GM21447 (cell line): ENCODE measurements around the gene CXCL9.
"Not testable (repeated sequence)": the region's sequence is repeated elsewhere in the genome, so short reads cannot be mapped to it uniquely, and the experiment has no call there.

ENCODE experiments used
- ATAC-seq: cut with Tn5 transposase; IDR thresholded peaks from one replicate; pipeline ENCODE4 v1.9.1; 2021; ENCODE audit not compliant: unreplicated experiment

CXCL9 gene

GRCh38 chr4:76007089-76007862 is at the start of gene CXCL9:
Gene CXCL9 (minus strand): TSS chr4:76007509. CDS start chr4:76007449, 60 bp downstream.
- no peak for ATAC-seq

DNA sequence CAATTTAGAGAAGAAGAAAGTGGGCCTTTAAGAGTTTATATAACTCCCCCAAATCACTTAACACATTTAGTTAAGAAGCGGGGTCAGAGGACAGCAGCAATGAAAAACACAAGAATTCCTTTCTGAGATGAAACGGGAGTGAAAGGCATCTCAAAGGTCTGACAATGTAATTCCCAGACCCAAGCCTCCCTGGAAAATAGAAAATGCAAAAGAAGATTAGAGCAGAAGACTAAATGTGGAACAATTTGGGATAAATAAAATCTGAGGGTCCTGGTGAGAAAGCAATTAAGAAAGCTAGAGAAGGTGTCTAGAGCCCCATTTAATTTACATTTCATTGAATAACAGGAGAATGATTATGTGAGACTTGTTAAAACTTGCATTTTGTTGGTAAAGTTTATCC is 48.1 kb upstream of the CXCL9 start:
- ATAC-seq, result no peak

DNA sequence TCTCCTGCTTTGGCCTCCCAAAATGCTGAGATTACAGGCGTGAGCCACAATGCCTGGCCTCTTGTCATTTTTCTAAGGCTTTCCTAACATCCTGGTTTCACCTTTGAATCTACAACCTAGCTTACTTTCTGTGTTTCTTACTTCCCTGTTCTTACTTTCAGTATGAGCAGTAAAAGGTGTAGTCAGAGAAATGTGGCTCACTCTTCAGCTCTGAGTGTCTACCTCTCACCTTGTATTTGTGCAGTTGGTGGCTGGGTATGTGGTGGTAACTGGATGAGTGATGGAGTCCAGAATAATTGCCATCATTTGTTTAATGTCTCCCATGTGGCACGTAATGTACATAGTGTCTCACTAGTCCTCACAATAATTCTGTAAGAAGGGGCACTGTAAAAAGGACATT is 47.7 kb upstream of the CXCL9 start:
- ATAC-seq, result peak; percentile 96

- ATAC-seq, result no peak
These were observed 46.4 kb upstream of the CXCL9 start for GRCh38 chr4:76053730-76054129.

GRCh38 chr4:76050560-76051050 is 43.3 kb upstream of the CXCL9 start:
- ATAC-seq, result not testable (repeated sequence)

- ATAC-seq, result not testable (repeated sequence)
These were observed 42.6 kb upstream of the CXCL9 start for GRCh38 chr4:76049860-76050416.

DNA sequence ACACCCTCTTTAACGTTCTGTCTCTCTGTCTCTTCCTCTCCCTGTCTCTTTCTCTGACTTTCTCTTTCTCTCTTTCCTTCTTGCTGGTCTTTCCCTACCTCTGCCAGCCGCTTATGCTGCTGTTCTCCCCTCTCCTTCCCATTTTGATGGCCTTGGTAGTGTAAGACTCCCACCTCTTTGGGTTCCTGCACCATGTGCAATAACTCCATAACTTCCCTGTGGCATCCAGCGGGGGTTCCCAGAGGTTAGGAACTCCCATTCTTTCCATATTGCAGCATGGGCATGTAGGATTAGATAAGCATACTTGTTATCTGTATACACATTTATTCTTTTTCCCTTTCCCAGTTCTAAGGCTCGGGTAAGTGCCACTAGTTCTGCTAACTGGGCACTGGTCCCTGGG is 37.4 kb upstream of the CXCL9 start:
- not testable (repeated sequence) for ATAC-seq

DNA sequence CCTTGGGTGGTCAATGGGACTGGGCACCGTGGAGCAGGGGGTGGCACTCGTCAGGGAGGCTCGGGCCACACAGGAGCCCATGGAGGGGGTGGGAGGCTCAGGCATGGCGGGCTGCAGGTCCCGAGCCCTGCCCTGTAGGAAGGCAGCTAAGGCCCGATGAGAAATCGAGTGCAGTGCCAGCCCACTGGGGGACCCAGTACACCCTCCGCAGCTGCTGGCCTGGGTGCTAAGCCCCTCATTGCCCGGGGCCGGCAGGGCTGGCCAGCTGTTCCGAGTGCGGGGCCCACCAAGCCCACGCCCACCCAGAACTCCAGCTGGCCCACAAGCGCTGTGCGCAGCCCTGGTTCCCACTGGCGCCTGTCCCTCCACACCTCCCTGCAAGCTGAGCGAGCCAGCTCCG is 36.0 kb upstream of the CXCL9 start:
- ATAC-seq, result not testable (repeated sequence)

- ATAC-seq, result not testable (repeated sequence)
These were observed 35.1 kb upstream of the CXCL9 start for GRCh38 chr4:76042241-76042998.

DNA sequence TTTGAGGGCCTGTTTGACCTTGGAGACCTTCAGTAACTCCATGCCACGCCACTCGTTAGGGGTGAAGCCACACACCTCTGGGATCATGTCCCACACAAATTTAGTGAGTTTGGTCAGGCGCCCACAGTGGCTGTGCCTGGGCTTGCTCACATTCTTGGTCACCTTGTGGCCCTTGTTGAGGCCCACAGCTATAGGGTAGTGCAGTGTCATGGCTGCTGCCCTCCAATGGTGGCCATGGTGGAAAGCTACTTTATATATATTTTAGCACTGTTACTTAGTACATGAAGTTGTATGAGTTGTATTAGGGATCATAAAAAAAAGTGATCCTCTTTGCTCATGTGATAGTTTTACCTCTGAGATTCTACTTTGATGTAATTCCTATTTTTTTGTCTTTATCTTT is 29.5 kb upstream of the CXCL9 start:
- ATAC-seq, result no peak

DNA sequence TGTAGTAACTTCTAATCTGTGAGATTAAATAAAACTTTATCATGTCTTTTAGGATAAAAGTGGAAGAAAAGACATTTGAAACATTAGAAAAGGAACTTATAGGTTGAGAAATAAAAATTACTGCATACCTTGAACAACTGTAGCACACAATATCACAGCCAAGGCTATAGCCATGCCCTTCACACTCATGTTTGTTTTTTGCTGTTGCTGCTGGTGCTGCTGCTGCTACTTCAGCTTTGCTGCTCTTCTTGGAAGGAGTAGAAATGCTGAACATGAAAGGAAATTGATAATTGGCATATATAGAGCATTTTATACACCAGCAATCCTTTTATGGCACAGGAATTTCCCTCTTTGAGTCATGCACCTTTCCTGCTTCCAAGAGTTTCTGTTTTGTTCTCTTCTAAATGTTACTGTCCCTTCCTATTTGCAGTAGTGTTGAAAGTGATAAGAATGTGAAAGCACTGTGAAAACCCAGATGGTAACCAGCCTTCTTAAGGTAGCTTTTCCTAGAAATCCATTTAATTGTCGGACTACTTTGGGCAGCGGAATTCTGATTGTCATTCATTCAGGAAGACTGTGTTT is 28.6 kb upstream of the CXCL9 start, which contains the start of gene CXCL11:
Gene CXCL11 (minus strand): TSS at position 272 of the 582 bp plus-strand sequence. CDS start 83 bp downstream, at position 189.
- no peak for ATAC-seq

GRCh38 chr4:76035141-76035540 is 27.8 kb upstream of the CXCL9 start:
- no peak for ATAC-seq

GRCh38 chr4:76029300-76029699 is 22.0 kb upstream of the CXCL9 start:
- no peak for ATAC-seq

DNA sequence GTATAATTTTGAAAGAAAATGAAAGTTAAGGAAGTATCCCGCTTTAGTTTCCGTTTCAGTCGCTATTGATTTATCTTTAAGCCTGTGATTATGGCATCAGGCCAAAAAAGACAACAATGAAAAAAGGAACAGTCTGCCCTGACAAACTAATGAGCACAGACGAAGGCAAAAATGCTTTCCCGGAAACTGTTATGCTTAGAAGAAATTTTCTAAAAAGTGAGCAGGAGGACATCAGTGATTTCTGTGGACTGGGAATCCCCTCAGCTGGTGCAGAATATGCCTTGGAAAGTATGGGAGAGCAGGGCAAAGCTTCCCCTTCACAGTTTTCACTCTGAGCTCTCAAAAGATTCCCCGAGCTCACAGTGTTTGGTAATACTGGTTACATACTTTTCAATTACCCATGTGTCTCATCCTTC is 21.0 kb upstream of the CXCL9 start:
- no peak for ATAC-seq

- no peak for ATAC-seq
These were observed 16.8 kb upstream of the CXCL9 start for GRCh38 chr4:76024065-76024464.

DNA sequence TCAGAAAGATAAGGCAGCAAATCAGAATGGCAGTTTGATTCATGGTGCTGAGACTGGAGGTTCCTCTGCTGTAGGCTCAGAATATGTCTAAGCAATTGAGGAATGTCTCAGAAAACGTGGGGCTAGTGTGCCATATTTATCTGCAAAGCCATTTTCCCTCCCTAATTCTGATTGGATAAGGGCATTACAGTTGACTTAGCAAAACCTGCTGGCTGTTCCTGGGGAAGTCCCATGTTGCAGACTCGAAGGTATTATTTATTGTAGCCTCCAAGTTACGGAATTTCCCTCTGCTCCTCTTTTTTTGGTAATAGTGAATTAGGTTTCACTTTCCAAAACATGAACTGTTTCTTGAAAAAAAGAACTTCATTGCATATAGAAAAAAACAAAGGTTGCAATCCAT is 16.1 kb upstream of the CXCL9 start, which contains the start of gene CXCL10:
Gene CXCL10 (minus strand): TSS at position 109 of the 400 bp plus-strand sequence. CDS start 66 bp downstream, at position 43.
- ATAC-seq, result no peak

DNA sequence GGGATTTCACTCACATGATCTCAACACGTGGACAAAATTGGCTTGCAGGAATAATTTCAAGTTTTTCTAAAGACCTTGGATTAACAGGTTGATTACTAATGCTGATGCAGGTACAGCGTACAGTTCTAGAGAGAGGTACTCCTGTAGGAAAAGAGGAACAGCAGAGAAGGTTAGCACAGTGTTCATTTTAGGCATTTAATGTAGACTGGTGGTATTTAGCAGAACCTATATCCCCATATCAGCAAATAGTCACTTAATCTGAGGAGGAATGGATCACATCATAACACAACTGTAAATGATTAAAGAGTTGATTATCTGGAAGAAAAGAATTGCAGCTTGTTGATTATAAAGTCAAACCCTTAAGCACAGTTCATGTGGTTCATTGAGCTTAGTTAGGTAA is 15.4 kb upstream of the CXCL9 start:
- ATAC-seq, result no peak

DNA sequence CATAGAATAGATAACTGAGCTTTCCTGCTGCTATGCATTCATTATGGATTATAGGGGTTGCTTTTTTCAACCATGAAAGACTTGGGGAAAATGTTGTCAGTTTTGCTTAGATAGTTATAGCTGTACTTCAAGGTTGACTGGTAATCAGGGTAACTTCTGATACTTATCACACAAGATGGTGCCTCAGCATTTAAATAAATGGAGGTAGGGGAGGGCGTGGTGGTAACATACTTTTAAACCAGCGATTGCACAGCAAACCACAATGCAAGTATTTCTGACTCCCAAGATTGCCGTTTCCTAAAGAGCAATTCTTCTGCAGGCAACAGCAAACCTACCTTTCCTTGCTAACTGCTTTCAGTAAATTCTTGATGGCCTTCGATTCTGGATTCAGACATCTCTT is 14.7 kb upstream of the CXCL9 start:
- ATAC-seq, result no peak

GRCh38 chr4:76017056-76017686 is 9.9 kb upstream of the CXCL9 start:
- no peak for ATAC-seq

DNA sequence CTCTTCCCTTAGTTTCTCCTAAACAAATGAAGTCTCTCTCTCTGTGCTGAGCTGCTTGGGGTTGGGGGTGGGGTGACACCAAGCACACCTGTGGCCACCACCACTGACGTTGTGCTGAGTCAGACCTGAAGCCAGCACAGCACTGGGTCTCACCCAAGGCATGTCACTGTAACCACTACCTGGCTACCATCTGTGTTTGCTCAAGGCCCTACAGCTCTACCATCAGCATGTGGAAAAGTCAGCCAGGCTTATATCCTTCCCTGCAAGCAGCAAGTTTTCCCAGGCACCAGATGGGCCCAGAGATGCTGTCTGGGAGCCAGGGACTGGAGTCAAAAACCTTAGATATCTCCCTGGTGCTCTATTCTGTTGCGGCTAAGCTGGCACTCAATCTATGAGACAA is 9.1 kb upstream of the CXCL9 start:
- ATAC-seq, result peak; percentile 68

- ATAC-seq, result no peak
These were observed 6.2 kb upstream of the CXCL9 start for GRCh38 chr4:76013540-76013939.
